K562 (cell line): ENCODE results near the gene POLR2C. TPM values are rescaled to one million over a fixed set of nuclear protein-coding genes. Genes with fewer than 3 reads are reported as not detected.

Experiments used
- CTCF ChIP-seq, 3 experiments: IDR thresholded peaks in 2 of 3; conservative IDR thresholded peaks in 1 of 3; 2 replicates each; pipeline ENCODE4 v1.5.1; 2011 to 2012; ENCODE audit warnings: low read length in 3 of 3, mild to moderate bottlenecking in 3 of 3, control low read depth in 2 of 3, improper control_type of control experiment in 1 of 3, inconsistent platforms in 1 of 3, low read depth in 1 of 3, mixed read lengths in 1 of 3, moderate library complexity in 1 of 3; ENCODE audit not compliant: insufficient read depth in 2 of 3
- DMBX1 ChIP-seq: fragments of 250-450 bp; sonication (Bioruptor Pico); IDR thresholded peaks from 2 replicates; pipeline ENCODE4 v1.8.0; 2022; ENCODE audit warnings: inconsistent platforms, mild to moderate bottlenecking, moderate library complexity, borderline replicate concordance
- ELK3 ChIP-seq: fragments of 450-650 bp; formaldehyde crosslinking; IDR thresholded peaks from 2 replicates; pipeline ENCODE4 v1.4.0; 2020; ENCODE audit warnings: mild to moderate bottlenecking
- ESRRA ChIP-seq: fragments of 450-650 bp; IDR thresholded peaks from 2 replicates; pipeline ENCODE4 v1.6.1; 2014; ENCODE audit warnings: low read depth, mild to moderate bottlenecking, moderate library complexity, borderline replicate concordance
- FOXP1 ChIP-seq: sonication (generic); formaldehyde crosslinking; IDR thresholded peaks from 2 replicates; pipeline ENCODE4 v1.8.0; 2022; ENCODE audit warnings: mild to moderate bottlenecking, missing genetic modification reagents
- GATAD2B ChIP-seq: fragments of 450-650 bp; IDR thresholded peaks from 2 replicates; pipeline ENCODE4 v1.6.1; 2017; ENCODE audit warnings: mild to moderate bottlenecking, borderline replicate concordance
- HDAC1 ChIP-seq, 2 experiments: fragments of 450-650 bp; IDR thresholded peaks; 2 replicates each; pipeline ENCODE4 v1.6.1; 2016 to 2017; ENCODE audit warnings: inconsistent platforms in 1 of 2, mild to moderate bottlenecking in 1 of 2, moderate library complexity in 1 of 2
- KDM4B ChIP-seq, 2 experiments: fragments of 450-650 bp in 1 of 2; sonication (generic) in 1 of 2; IDR thresholded peaks; 2 replicates each; pipeline ENCODE4 v1.6.1; 2016 to 2017; ENCODE audit warnings: borderline replicate concordance in 2 of 2, antibody characterized with exemption in 1 of 2, low read depth in 1 of 2, mild to moderate bottlenecking in 1 of 2
- MTA3 ChIP-seq: fragments of 450-650 bp; formaldehyde crosslinking; IDR thresholded peaks from 2 replicates; pipeline ENCODE4 v1.6.1; 2017; ENCODE audit warnings: mild to moderate bottlenecking, borderline replicate concordance
- MYNN ChIP-seq, 2 experiments: sonication (generic); formaldehyde crosslinking in 1 of 2; IDR thresholded peaks; 2 replicates each; pipeline versions ENCODE4 v1.5.0 to v1.6.1; 2016 to 2020; ENCODE audit warnings: antibody characterized with exemption in 1 of 2, missing genetic modification reagents in 1 of 2
- SP1 ChIP-seq: sonication (generic); formaldehyde crosslinking; IDR thresholded peaks from 2 replicates; pipeline ENCODE4 v1.8.1; 2022; ENCODE audit warnings: mild to moderate bottlenecking, missing genetic modification reagents
- SP2 ChIP-seq: IDR thresholded peaks from 2 replicates; pipeline ENCODE4 v1.6.1; 2011; ENCODE audit warnings: mild to moderate bottlenecking, low read depth, low read length, moderate library complexity; ENCODE audit not compliant: poor library complexity, severe bottlenecking; ENCODE audit errors: extremely low read depth
- TAF9B ChIP-seq: fragments of 450-650 bp; IDR thresholded peaks from 2 replicates; pipeline ENCODE4 v1.6.1; 2018; ENCODE audit warnings: mild to moderate bottlenecking; ENCODE audit not compliant: partially characterized antibody
- TRIM24 ChIP-seq, 2 experiments: fragments of 450-650 bp; IDR thresholded peaks; 2 replicates each; pipeline ENCODE4 v1.6.1; 2016
- U2AF1 ChIP-seq: fragments of 200-400 bp; formaldehyde crosslinking; optimal IDR thresholded peaks from 2 replicates; pipeline ENCODE3; 2017; ENCODE audit warnings: mild to moderate bottlenecking, low read depth, low read length, moderate library complexity
- ZBTB1 ChIP-seq: sonication (generic); formaldehyde crosslinking; IDR thresholded peaks from 2 replicates; pipeline ENCODE4 v1.8.1; 2023; ENCODE audit warnings: missing genetic modification reagents, low read depth, mild to moderate bottlenecking, borderline replicate concordance
- ZNF121 ChIP-seq: sonication (generic); formaldehyde crosslinking; conservative IDR thresholded peaks from 2 replicates; pipeline ENCODE4 v1.8.0; 2022; ENCODE audit warnings: missing genetic modification reagents
- ZNF140 ChIP-seq: fragments of 250-450 bp; sonication (Bioruptor Pico); IDR thresholded peaks from 2 replicates; pipeline ENCODE4 v1.8.0; 2021; ENCODE audit warnings: moderate library complexity, mild to moderate bottlenecking, inconsistent platforms
- ZNF212 ChIP-seq: fragments of 450-650 bp; formaldehyde crosslinking; IDR thresholded peaks from 2 replicates; pipeline ENCODE4 v1.4.0; 2020; ENCODE audit warnings: mild to moderate bottlenecking
- ZNF277 ChIP-seq: fragments of 250-450 bp; sonication (Bioruptor Pico); IDR thresholded peaks from 2 replicates; pipeline ENCODE4 v1.8.0; 2022; ENCODE audit warnings: inconsistent platforms, mild to moderate bottlenecking, moderate library complexity, borderline replicate concordance
- ZNF766 ChIP-seq: fragments of 200-800 bp; sonication (Bioruptor generic); conservative IDR thresholded peaks from 2 replicates; pipeline ENCODE4 v1.6.1; 2016; ENCODE audit warnings: missing genetic modification characterization, missing compliant biosample characterization
- polyA plus RNA-seq, 8 experiments: library from polyadenylated mRNA; depleted of rRNA in 4 of 8; stranded (reverse) in 5 of 8; unstranded in 3 of 8; fragments of >200 nt; fragmentation: Nextera tagmentation in 2 of 8; fragmentation: Illumina TruSeq in 1 of 8; extraction: Ambion mirVana in 2 of 8; extraction: Trizol in 1 of 8; gene quantifications; 2 replicates each; pipeline versions ENCODE4 v1.2.1 to v1.2.3, GENCODE V29; 2011 to 2014; ENCODE audit warnings: inconsistent platforms in 1 of 8, missing spikeins in 1 of 8
- total RNA-seq, 7 experiments: library from RNA; depleted of rRNA in 6 of 7; stranded (reverse); fragments of >200 nt in 6 of 7; fragmentation: Illumina TruSeq in 2 of 7; extraction: Trizol in 2 of 7; gene quantifications; 2 replicates each; pipeline versions ENCODE4 v1.2.1 to v1.2.3, GENCODE V29; 2011 to 2021; ENCODE audit warnings: low replicate concordance in 1 of 7
- TF ChIP-seq, protein P1 (sequence below): fragments of 450-650 bp; formaldehyde crosslinking; IDR thresholded peaks from 2 replicates; pipeline ENCODE4 v1.4.0; 2022; ENCODE audit warnings: mild to moderate bottlenecking, moderate library complexity

Gene POLR2C
- total and polyA plus RNA-seq, 9 of the 15 experiments (the other 6 are each of a cell fraction or from before 2014, with no cell fraction given): 70.3 to 163 (median 92.3) TPM

GRCh38 chr16:57475711-57476339 lies 13.3 kb downstream of the POLR2C start (continued):
- TF ChIP-seq ZNF277 (CRISPR knock-in tag) (no peak), SP1 (CRISPR knock-in tag) (no peak), ZNF212 (CRISPR knock-in tag) (no peak), TAF9B (no peak), ZBTB1 (CRISPR knock-in tag) (no peak), ELK3 (no peak), ZNF766 (CRISPR knock-in tag) (no peak), MYNN (IDR thresholded peaks at IDR 0.05) (no peak), MYNN (CRISPR knock-in tag; IDR thresholded peaks at IDR 0.05) (no peak), HDAC1 (IDR thresholded peaks at IDR 0.05) (0 out of 4 replicates have a peak, but pooled peaks of 1 of the 2 experiments have one; percentile 25), ZNF121 (CRISPR knock-in tag) (no peak), DMBX1 (CRISPR knock-in tag) (no peak), U2AF1 (no peak), ZNF140 (CRISPR knock-in tag) (no peak), KDM4B (IDR thresholded peaks at IDR 0.05; ENCODE audit: borderline replicate concordance in 2 of 2, low read depth in 1 of 2) (0 out of 4 replicates have a peak, but pooled peaks of 1 of the 2 experiments have one; percentile 22), MTA3 (no peak; the same call in 1 of the 2 replicates), ESRRA (0 out of 2 replicates have a peak, but pooled peaks have one; percentile 25), CTCF (IDR thresholded peaks at IDR 0.05 in 2 of 3, conservative IDR thresholded peaks at IDR 0.05 in 1 of 3; ENCODE audit: insufficient read depth in 2 of 3, low read depth in 1 of 3, low read length in 3 of 3) (peak; percentile 84 to 88 (median 88)), TRIM24 (IDR thresholded peaks at IDR 0.05) (no peak), FOXP1 (CRISPR knock-in tag) (peak; percentile 59; the same call in 1 of the 2 replicates), GATAD2B (no peak), SP2 (no peak)
- TF ChIP-seq, protein P1, sequence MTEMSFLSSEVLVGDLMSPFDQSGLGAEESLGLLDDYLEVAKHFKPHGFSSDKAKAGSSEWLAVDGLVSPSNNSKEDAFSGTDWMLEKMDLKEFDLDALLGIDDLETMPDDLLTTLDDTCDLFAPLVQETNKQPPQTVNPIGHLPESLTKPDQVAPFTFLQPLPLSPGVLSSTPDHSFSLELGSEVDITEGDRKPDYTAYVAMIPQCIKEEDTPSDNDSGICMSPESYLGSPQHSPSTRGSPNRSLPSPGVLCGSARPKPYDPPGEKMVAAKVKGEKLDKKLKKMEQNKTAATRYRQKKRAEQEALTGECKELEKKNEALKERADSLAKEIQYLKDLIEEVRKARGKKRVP (CRISPR knock-in tag): no peak
